Ascending aorta (tissue), 2 donors: ENCODE measurements around the gene NRP2. TPM values are rescaled to one million over a fixed set of nuclear protein-coding genes. Genes with fewer than 3 reads are reported as not detected.

ENCODE experiments used
- DNase-seq, 2 donors: peaks; one replicate each; pipeline ENCODE4 v3.0.0-alpha.2; 2019; ENCODE audit warnings: low spot score in 2 of 2
- H3K27ac ChIP-seq, 2 donors: fragments of 200-600 bp; sonication (generic); one replicate each; pipeline ENCODE4 v1.5.1; 2016 to 2017; ENCODE audit warnings: mild to moderate bottlenecking in 1 of 2
- H3K27me3 ChIP-seq: fragments of 200-600 bp; sonication (generic); one replicate; pipeline ENCODE4 v1.5.1; 2017
- H3K36me3 ChIP-seq, 2 donors: fragments of 200-600 bp; sonication (generic); one replicate each; pipeline ENCODE4 v1.5.1; 2016
- H3K4me1 ChIP-seq, 2 donors: fragments of 200-600 bp; sonication (generic); one replicate each; pipeline ENCODE4 v1.5.1; 2016 to 2017; ENCODE audit warnings: mild to moderate bottlenecking in 1 of 2
- H3K4me3 ChIP-seq, 2 donors: fragments of 200-600 bp; sonication (generic); one replicate each; pipeline ENCODE4 v1.5.1; 2016 to 2017; ENCODE audit warnings: mild to moderate bottlenecking in 1 of 2
- H3K9me3 ChIP-seq, 2 donors: fragments of 200-600 bp; sonication (generic); one replicate each; pipeline ENCODE4 v1.5.1; 2016
- CTCF ChIP-seq, 3 experiments: fragments of 200-600 bp in 2 of 3; fragments of 450-650 bp in 1 of 3; sonication (generic) in 2 of 3; IDR thresholded peaks; one replicate each; pipeline ENCODE4 v1.5.1; 2016 to 2019; ENCODE audit warnings: antibody characterized with exemption in 3 of 3, mild to moderate bottlenecking in 1 of 3, moderate library complexity in 1 of 3
- intact Hi-C: fragments of 100-400 bp; cut with DNase I; formaldehyde crosslinking; loops from one replicate; pipeline ENCODE4 v1.15.1; 2023
- total RNA-seq: library from RNA; depleted of rRNA; stranded (reverse); fragments of >200 nt; gene quantifications from one replicate; pipeline ENCODE4 v1.1.0, GENCODE V29; 2016

The NRP2 gene
- total RNA-seq, 1 donor from 2014 or later = 39.7 TPM

GRCh38 chr2:205762881-205763280, 80.6 kb downstream of the NRP2 start:
- Histone ChIP-seq H3K36me3 (no peaks in the 10 kb centered on the region), H3K9me3 (no peaks in the 10 kb centered on the region), H3K4me1 (peaks cover 0 to 9% of the 10 kb centered on the region in 2 donors), H3K4me3 (no peak overlapping the region), H3K27me3 (no peaks in the 10 kb centered on the region), H3K27ac (no peak overlapping the region)
- intact Hi-C loops = no loop called here
- no peak for TF ChIP-seq CTCF (IDR thresholded peaks at IDR 0.05)
- DNase-seq = no peak

GRCh38 chr2:205763708-205764211, 81.5 kb downstream of the NRP2 start:
- intact Hi-C loops = no loop called here
- Histone ChIP-seq H3K4me3 (no peak overlapping the region), H3K27ac (peak overlapping the region in 1 of 2 donors; percentile 6), H3K27me3 (no peaks in the 10 kb centered on the region), H3K9me3 (no peaks in the 10 kb centered on the region), H3K36me3 (no peaks in the 10 kb centered on the region), H3K4me1 (peaks cover 0 to 9% of the 10 kb centered on the region in 2 donors)
- TF ChIP-seq CTCF (IDR thresholded peaks at IDR 0.05) = peak in 2 of 3 experiments; percentile 30 to 49
- DNase-seq = no peak

GRCh38 chr2:205764270-205764746, 82.0 kb downstream of the NRP2 start:
- H3K4me1 ChIP-seq = peaks cover 3 to 8% of the 10 kb centered on the region in 2 donors
- TF ChIP-seq CTCF (IDR thresholded peaks at IDR 0.05) = no peak
- no peak overlapping the region for H3K4me3 ChIP-seq
- H3K9me3 ChIP-seq = no peaks in the 10 kb centered on the region
- no peaks in the 10 kb centered on the region for H3K36me3 ChIP-seq
- intact Hi-C loops = no loop called here
- no peak for DNase-seq
- H3K27ac ChIP-seq = no peak overlapping the region
- H3K27me3 ChIP-seq = no peaks in the 10 kb centered on the region

- no peak for TF ChIP-seq CTCF (IDR thresholded peaks at IDR 0.05)
- intact Hi-C loops = loop anchor here (5.0 kb wide), 2 partner anchors 122 to 182 kb away; no protein-coding TSS in a partner anchor
- Histone ChIP-seq H3K4me3 (no peak overlapping the region), H3K36me3 (no peaks in the 10 kb centered on the region), H3K9me3 (no peaks in the 10 kb centered on the region), H3K27ac (no peak overlapping the region), H3K27me3 (no peaks in the 10 kb centered on the region), H3K4me1 (peaks cover 3 to 4% of the 10 kb centered on the region in 2 donors)
- no peak for DNase-seq
Measured at GRCh38 chr2:205765151-205765550, 82.8 kb downstream of the NRP2 start.

DNA sequence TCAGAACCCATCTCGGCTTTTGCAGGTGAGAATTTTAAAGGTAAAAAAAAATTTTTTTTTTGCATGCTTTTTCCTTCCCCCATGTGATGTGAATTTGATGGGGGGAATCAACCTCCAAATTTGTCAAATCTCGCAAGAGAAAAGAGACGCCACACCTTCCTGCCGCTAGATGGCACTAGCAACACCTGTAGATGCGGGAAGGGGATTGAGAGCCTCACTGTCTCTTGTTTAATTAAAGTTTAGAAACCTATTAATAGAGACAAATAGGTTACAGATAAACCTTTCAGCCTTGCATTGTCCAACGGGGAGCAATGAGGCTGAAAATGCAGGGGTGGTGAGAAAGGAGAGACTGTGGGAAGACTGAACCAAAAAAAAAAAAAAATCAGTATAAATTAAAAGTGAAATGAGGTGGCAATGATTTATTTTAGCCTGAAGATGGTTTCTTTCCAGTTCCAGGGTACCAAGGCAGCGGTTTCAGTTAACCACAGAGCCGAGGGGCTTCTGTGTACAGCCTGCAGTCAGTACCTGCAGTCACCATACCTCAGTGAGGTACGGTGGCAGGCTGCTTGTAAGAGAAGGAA, 84.6 kb downstream of the NRP2 start:
- no peak overlapping the region for H3K4me3 ChIP-seq
- peak; percentile 44 to 91 (median 82) for TF ChIP-seq CTCF (IDR thresholded peaks at IDR 0.05)
- H3K27ac ChIP-seq = no peak overlapping the region
- no peaks in the 10 kb centered on the region for H3K27me3 ChIP-seq
- peak in 1 of 2 donors; percentile 71 for DNase-seq
- H3K9me3 ChIP-seq = no peaks in the 10 kb centered on the region
- H3K36me3 ChIP-seq = no peaks in the 10 kb centered on the region
- intact Hi-C loops = loop anchor here (2.0 to 5.0 kb wide), 3 partner anchors 120 to 180 kb away; no protein-coding TSS in a partner anchor
- peaks cover 3 to 4% of the 10 kb centered on the region in 2 donors for H3K4me1 ChIP-seq
